Measurements from ENCODE around the gene RAI1. TPM values are rescaled to one million over a fixed set of nuclear protein-coding genes. Genes with fewer than 3 reads are reported as not detected.

Gene RAI1
- total and polyA plus RNA-seq, 2 of the 8 experiments (the other 6 are each of a cell fraction or from before 2014, with no cell fraction given), result 0.39 to 1.2 TPM

DNA sequence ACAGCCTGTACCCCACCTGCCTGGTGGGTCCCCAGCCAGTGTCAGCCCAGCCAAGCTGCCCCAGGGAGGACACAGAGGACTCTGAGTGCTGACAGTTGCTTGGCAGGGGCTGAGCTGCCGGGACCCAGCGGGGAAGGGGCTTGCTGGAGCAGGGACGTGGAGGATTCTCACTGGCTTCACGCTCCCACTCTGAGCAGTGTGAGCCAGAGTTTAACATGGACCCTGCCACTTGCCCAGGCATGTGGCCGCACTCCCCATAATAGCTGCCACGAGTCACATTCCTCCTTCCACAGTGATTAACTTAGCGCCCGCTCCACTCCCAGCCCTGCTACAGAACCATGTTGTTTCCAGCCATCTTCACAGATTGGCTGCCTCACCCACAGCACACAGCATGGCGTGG, 124.3 kb downstream of the RAI1 start (continued):
- TF ChIP-seq CHD7 (IDR thresholded peaks at IDR 0.05; ENCODE audit: insufficient replicate concordance, low read length) (no peak), KDM5A (IDR thresholded peaks at IDR 0.05; ENCODE audit: low read length) (no peak), SIRT6 (IDR thresholded peaks at IDR 0.05; ENCODE audit: low read length) (no peak), HDAC2 (IDR thresholded peaks at IDR 0.05; ENCODE audit: borderline replicate concordance in 1 of 2, low read depth in 2 of 2, low read length in 2 of 2) (no peak), EZH2 (IDR thresholded peaks at IDR 0.05; ENCODE audit: low read depth, low read length, severe bottlenecking) (no peak), JUND (IDR thresholded peaks at IDR 0.05; ENCODE audit: low read length) (no peak), BRCA1 (IDR thresholded peaks at IDR 0.05; ENCODE audit: low read depth, low read length) (no peak), CREB1 (IDR thresholded peaks at IDR 0.05) (no peak), GTF2F1 (IDR thresholded peaks at IDR 0.05; ENCODE audit: borderline replicate concordance, low read depth, low read length) (no peak), FOSL1 (IDR thresholded peaks at IDR 0.05; ENCODE audit: insufficient read depth, low read depth, low read length) (no peak), POLR2AphosphoS5 (IDR thresholded peaks at IDR 0.05; ENCODE audit: low read depth, low read length) (no peak)
- TF ChIP-seq, protein P1, sequence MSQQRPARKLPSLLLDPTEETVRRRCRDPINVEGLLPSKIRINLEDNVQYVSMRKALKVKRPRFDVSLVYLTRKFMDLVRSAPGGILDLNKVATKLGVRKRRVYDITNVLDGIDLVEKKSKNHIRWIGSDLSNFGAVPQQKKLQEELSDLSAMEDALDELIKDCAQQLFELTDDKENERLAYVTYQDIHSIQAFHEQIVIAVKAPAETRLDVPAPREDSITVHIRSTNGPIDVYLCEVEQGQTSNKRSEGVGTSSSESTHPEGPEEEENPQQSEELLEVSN (IDR thresholded peaks at IDR 0.05), result no peak

Measured in H1 (cell line).